PFSK-1 (cell line): Measurements from ENCODE around the gene PSMA7.

Experiments used
- POLR2AphosphoS5 ChIP-seq: IDR thresholded peaks from 2 replicates; pipeline ENCODE4 v1.6.1; 2012; ENCODE audit warnings: low read depth, mild to moderate bottlenecking, control low read depth, low read length, moderate library complexity
- REST ChIP-seq, 2 experiments: IDR thresholded peaks; 2 replicates each; pipeline versions ENCODE4 v1.6.1 to v1.8.0; 2011 to 2012; ENCODE audit warnings: low read depth in 2 of 2, low read length in 2 of 2, control low read depth in 1 of 2, inconsistent platforms in 1 of 2, mild to moderate bottlenecking in 1 of 2, moderate library complexity in 1 of 2; ENCODE audit not compliant: insufficient read depth in 1 of 2
- SIN3A ChIP-seq: IDR thresholded peaks from 2 replicates; pipeline ENCODE4 v1.6.1; 2012; ENCODE audit warnings: mild to moderate bottlenecking, low read length, moderate library complexity, borderline replicate concordance; ENCODE audit not compliant: insufficient read depth

- TF ChIP-seq POLR2AphosphoS5 (no peak), SIN3A (no peak), REST (IDR thresholded peaks at IDR 0.05; ENCODE audit: insufficient read depth in 1 of 2, low read depth in 2 of 2, low read length in 2 of 2) (no peak)
Observed at GRCh38 chr20:62151225-62151624, 8.0 kb upstream of the PSMA7 start.
